ENCODE measurements around the gene SYPL2.
"Not testable (repeated sequence)": the region's sequence is repeated elsewhere in the genome, so short reads cannot be mapped to it uniquely, and the experiment has no call there.

SYPL2 gene

GRCh38 chr1:109472779-109473178 is 6.4 kb downstream of the SYPL2 start:
- no peak for DNase-seq

DNA sequence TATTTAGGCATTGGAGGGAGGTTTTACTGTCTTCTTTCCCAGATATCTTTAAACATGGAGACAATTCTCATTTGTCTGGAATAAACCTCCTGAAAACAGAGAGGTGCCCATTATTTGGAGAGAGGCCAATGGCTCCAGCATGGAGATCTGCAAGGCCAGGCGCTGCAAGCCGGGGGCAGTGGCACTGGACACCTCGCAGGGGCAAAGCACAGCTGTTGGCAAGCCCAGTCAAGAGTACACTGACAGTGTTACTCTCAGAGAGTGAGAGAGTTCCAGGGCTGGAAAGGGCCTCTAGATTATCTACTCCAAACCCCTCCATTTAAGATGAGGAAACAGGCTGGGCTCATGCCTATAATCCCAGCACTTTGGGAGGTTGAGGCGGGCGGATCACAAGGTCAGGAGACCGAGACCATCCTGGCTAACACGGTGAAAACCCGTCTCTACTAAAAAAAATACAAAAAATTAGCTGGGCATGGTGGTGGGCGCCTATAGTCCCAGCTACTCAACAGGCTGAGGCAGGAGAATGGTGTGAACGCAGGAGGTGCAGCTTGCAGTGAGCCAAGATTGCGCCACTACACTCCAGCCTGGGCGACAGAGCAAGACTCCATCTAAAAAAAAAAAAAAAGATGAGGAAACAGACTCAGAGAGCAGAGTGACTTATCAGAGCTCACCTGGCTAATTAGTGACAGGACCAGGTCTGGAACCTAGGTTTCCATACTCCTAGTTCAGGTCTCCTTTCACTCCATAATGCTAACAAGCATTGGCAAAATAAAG is 7.1 kb downstream of the SYPL2 start:
- DNase-seq: not testable (repeated sequence)

DNA sequence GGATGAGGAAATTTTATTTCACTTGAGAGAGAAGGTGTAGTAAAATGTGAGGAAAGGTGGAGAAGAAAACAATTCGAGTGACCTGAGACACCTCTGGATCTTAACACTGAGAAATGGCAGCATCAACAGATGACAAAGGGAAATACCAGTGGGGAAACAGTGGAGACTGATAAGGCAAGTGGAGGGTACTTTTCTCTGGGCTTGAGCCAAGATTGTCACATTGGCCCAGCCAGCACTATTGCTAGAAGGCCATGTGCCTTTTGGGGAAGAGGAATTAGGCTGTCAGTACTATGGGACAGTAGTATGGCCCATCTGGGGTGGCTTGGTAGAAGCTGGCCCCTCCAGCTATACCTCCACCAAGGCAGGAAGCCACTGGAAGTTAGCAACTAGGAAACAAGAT is 8.4 kb downstream of the SYPL2 start:
- DNase-seq: no peak

GRCh38 chr1:109475261-109475660 is 8.9 kb downstream of the SYPL2 start:
- no peak for DNase-seq

DNA sequence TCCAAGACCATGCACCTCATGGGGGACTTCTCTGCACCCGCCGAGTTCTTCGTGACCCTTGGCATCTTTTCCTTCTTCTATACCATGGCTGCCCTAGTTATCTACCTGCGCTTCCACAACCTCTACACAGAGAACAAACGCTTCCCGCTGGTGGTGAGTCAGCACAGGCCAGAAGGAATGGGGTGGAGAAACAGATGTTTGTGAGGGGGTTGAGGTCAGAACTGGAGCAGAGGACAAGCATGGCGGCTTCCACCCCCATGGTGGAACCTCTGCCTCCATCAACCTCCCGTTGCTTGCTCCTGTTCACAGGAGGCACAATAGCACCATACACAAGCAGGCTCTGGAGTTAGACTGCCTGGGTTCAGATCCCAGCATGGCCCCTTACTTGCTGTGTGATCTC is 10.5 kb downstream of the SYPL2 start:
- no peak for DNase-seq

- DNase-seq: no peak
Observed at GRCh38 chr1:109477821-109478220, 11.5 kb downstream of the SYPL2 start.

DNA sequence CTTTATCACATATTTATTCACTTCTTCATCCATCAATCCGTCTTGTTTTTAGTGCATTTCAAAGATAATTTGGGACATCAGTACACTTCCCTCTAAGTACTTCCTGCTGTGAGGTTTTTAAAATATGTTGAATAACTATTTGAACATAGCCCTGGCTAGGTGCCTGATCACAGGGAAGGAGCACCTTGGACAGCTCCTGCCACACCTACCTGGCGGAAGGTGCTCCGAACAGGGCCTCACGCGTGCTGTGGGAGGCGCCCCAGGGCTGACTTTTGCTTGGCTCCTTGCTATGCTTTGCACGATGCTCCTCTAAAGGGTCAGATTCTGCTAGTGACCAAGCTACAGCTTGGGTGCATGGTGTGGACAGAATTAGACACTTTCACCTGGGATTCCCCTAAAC is 12.5 kb downstream of the SYPL2 start:
- peak in 1 of 4 experiments; percentile 24 for DNase-seq

DNA sequence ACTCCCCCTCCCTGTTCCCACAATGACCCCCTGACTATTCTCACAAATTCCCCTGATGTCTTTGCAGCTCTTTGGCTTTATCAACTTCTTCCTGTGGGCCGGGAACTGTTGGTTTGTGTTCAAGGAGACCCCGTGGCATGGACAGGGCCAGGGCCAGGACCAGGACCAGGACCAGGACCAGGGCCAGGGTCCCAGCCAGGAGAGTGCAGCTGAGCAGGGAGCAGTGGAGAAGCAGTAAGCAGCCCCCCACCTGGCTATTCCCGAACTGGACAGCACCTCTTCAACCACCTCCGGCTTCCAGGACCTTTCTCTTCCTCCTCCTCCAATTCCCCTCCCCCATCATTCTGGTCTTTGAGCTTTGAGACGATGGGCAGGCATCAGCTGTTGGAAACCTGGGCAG is 13.0 kb downstream of the SYPL2 start:
- no peak for DNase-seq

GRCh38 chr1:109479901-109480300 is 13.6 kb downstream of the SYPL2 start:
- no peak for DNase-seq

DNA sequence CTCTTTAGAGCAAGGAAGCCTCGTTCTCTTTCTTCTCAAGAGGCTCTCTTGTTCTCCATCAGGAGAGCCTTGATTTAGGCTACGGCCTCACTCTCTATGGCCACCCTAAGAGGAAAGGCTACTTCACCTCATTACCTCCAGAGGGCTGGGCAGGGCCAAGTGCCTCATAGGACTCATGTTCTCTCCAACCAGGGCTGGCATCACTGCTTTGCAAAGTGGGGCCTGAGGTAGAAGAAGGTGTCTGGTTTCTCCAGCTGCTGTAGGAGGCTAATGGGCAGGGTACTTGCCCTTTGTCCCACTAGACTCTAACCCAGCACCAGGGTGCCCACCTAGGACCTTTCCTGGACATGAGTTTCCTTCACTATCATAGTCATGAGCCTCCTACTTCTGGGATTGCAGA is 15.3 kb downstream of the SYPL2 start:
- no peak for DNase-seq

- DNase-seq: no peak
Observed at GRCh38 chr1:109482242-109482641, 15.9 kb downstream of the SYPL2 start.

- DNase-seq: peak in 1 of 4 experiments; percentile 31
Observed at GRCh38 chr1:109482791-109483671, 16.7 kb downstream of the SYPL2 start.

DNA sequence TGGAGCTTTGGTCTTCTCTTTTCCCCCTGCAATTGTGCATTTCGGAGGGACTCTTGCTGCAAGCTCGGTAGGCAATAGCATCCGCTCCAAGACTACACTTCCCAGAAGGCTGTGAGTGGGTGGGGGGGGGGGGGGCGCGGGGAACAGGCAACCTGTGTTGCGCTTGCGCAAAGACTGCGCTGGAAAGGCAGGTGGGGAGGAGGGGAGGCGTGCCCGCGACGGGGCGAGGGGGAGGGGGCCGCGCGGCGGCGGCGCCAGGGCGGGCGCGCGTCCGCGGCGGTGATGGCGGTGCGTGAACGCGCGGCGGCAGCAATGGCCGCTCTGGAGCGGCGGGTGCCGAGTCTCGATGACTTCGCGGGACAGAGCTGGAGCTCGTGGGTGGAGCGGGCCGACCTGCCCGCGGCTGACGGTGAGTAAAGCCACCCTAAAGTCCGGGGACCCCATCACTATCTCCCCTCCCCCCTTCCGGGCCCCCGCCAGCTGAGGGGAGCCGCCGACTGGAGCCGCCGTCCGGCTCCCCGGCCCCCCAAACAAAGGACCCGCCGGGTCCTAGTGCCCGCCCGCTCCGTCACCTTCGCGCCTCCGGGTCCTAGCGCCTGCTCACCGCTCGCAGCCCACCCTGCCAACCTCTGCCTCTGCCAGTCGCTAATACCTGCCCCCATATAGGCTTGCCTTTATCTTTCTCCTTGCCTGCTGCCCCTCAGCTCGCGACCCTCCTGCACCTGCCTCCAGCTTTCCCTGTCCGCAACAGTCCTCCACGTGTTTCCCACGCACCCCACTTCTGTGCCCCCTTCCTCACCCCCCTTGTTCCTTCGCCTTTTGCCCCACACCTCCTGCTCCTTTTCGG is 17.5 kb downstream of the SYPL2 start, which contains the start of gene ATXN7L2:
Gene ATXN7L2 (plus strand): TSS at position 234 of the 847 bp plus-strand sequence. CDS start 49 bp downstream, at position 283.
- DNase-seq: peak; percentile 71 to 95 (median 85)

DNA sequence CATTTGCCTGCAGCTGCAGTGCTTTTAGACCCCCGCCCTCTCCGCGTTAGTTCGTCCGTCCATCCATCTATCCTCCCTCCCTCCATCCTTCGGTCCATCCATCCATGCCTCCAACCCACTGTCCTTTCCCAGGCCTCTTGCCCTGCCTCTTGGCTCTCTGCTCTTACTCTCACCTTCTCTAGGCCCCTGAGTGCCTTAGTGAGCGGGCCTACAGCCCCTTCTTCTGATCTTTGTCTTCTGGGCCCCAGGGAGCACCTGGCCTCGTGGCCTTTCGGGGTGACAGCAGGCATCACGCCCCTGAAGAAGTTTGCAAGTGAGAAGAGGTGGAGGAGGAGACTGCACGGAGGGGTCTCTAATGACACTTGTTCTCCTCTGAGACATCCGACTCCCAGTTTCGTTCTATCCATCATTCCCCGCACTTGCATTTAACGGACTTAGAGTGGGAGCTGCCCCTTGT is 18.2 kb downstream of the SYPL2 start:
- no peak for DNase-seq

DNA sequence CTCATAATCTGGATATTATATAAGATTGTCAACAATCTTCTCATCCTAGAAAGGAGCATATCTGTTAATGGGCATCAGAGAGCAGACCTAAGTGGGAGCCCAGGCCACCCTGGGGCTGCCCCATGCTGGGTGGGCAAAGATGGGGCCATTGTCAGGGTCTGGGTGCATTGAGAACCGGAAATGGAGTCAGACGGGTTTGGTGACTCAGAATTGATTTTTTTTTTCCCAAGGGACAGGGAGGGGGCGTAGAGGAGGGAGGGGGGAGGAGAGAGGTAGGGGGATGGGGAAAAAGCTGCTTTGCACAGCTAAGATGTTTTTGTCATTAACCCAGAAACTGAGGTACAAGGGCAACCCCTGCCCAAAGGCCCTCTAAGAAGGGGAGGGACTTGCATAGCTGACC is 18.7 kb downstream of the SYPL2 start:
- no peak for DNase-seq

GRCh38 chr1:109487261-109487660 is 20.9 kb downstream of the SYPL2 start:
- no peak for DNase-seq

DNA sequence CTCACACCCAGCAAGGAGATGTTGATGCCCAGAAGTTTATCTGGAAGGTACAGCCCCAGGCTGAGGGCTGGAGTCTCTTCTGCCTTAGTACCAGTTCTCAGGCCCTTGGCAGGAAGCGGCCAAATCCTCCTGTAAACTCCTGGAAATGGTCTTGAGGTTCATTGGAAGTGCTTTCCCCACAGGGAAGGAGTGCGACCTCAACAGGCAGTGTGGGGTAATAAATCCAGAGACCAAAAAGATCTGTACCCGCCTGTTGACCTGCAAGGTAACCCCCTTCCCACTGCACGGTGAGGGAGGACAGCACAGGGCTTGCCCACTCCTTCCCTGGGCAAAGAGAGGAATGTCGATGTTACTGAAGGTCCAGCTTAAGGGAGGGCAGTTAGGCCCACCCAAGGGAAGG is 21.9 kb downstream of the SYPL2 start:
- DNase-seq: no peak

- no peak for DNase-seq
Observed at GRCh38 chr1:109488696-109489095, 22.4 kb downstream of the SYPL2 start.

DNA sequence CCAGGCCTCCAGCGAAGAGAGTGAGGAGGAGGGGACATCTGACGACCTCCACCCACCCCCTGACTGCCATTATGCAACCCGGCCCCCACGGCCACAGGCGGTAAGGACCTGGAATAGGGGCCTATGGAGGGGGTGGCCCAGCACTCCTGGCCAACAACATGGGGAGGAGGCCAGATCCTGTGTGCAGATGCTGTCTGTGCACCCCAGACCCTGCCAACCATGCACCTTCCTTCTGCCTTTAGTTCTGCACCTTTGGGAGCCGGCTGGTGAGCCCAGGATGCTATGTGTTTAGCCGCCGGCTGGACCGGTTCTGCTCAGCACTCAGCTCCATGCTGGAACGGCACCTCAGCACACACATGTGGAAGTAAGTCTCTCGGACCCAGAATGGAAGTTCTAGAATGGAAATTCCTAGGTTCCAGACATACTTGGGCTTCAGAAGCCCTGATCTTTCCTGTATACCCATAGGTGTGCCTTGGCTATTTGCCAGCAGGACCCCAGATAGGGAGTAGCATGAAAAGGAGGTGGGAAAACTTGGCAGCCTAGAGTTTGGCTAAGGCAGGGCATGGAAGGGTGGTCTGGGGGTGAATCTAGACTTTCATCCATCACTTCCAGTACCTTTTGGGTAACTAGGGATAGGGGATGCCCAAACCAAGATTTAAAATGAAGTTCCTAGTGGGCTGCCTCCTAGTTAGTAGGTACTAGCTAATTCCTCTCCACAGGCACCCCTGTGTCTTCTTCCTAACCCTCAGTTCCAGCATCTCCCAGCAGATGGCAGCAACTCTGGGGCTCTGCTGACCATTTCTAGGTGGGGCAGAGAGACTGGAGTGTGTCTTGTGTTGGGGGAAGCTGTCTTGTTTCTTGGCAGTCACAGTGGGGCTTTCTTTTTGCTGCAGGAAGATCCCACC is 23.9 kb downstream of the SYPL2 start:
- DNase-seq: peak in 3 of 4 experiments; percentile 39 to 66 (median 58)

- DNase-seq: no peak
Observed at GRCh38 chr1:109490934-109491302, 24.6 kb downstream of the SYPL2 start.

DNA sequence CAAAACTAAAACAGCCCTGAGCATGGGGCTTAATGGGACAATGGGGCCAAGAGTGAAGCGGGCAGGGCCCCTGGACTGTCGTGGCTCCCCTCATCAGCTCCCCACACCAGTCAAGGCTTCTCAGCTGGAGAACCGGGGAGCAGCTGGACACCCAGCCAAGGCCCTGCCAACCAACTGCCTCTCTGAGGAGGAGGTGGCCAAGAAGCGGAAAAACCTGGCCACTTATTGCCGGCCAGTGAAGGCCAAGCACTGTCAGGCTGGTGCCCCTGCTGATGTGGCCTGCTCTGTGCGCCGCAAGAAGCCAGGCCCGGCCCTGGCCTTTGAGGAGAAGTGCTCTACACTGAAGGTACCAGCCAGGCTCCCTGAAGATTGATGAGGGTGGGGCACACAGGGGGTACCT is 25.0 kb downstream of the SYPL2 start:
- no peak for DNase-seq

DNA sequence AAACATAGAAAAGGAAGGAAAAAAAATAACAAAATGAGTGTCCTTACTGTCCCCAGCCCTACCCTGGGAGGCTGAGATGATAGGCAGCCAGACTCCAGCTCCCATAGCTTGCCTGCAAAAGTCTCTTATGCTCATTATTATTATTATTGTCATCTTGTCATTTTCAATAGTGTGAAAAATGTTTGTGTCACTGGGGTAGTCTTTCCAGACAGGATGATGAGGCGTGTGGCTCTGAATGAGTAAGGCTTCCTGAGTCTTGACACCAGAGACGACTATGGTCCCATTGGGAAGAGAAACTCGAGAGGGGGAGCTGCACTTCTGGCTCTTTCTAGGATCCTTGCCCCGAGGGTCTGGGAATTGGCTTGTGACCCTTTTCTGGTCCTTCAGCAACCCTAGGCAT is 26.4 kb downstream of the SYPL2 start:
- DNase-seq: no peak

Data from activated naive CD4-positive, alpha-beta T cell (primary cell).